ENCODE measurements around the gene ERG28.

GRCh38 chr14:75697386-75697785 lies 36.7 kb upstream of the ERG28 start:
- TF ChIP-seq NFE2 (CRISPR knock-in tag; IDR thresholded peaks at IDR 0.05) (no peak), CTCF (CRISPR knock-in tag; IDR thresholded peaks at IDR 0.05) (no peak), ZNF292 (CRISPR knock-in tag; IDR thresholded peaks at IDR 0.05; ENCODE audit: borderline replicate concordance, low read depth) (no peak), POLR2A (IDR thresholded peaks at IDR 0.05; ENCODE audit: insufficient read depth in 1 of 2, low read depth in 2 of 2, low read length in 2 of 2) (no peak)

All from HepG2 (cell line).